HG03060 (cell line): Measurements from ENCODE around the gene AHCYL2.
"Not testable (repeated sequence)": the region's sequence is repeated elsewhere in the genome, so short reads cannot be mapped to it uniquely, and the experiment has no call there.

Source experiments
- ATAC-seq: cut with Tn5 transposase; IDR thresholded peaks from one replicate; pipeline ENCODE4 v1.9.1; 2021; ENCODE audit warnings: low read depth, moderate number of reproducible peaks; ENCODE audit not compliant: unreplicated experiment

Gene AHCYL2

DNA sequence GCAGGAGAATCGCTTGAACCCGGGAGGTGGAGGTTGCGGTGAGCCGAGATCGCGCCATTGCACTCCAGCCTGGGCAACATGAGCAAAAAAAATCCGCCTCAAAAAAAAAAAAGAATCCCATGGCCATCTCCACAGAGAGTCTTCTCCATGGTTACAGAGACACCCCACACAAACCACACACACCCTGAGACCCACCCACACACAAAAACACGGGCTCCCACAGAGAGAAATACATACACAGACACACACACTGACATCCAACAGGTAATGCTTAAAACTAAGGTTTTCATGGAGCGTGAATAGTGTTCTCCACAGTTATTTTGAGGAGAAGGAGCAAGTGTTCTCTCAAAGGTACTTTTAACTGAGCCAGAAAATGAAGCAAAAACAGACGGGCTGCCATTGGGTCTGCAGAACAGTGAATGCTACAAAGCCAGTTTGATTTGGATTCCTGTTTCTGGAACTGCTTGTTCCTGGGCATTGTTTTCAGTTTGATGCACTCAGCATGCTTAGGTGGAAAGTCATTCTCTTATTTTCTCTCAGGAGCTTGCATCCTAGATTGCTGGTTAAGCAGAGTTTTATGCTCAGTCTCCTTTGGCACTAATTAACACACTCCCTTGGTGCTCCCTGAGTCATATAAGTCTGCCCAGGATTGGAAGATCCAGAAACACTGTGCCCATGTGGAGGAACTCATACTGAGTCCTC lies 15.4 kb downstream of the AHCYL2 start:
- ATAC-seq, result no peak

DNA sequence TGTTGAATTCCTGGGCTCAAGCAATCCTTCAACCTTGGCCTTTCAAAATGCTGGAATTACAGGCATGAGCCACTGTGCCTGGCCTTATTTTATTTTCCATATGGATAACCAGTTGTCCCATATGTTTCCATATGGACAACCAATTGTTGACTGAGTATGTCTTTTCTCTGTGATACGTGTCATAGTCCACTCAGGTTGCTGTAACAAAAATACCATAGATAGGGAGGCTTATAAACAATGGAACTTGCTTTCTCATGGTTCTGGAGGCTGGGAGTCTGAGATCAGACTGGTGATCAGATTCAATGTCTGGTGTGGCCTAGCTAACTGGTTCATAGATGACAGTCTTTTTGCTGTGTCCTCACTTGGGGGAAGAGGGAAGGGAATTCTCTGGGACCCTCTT lies 19.4 kb downstream of the AHCYL2 start:
- ATAC-seq, result no peak

DNA sequence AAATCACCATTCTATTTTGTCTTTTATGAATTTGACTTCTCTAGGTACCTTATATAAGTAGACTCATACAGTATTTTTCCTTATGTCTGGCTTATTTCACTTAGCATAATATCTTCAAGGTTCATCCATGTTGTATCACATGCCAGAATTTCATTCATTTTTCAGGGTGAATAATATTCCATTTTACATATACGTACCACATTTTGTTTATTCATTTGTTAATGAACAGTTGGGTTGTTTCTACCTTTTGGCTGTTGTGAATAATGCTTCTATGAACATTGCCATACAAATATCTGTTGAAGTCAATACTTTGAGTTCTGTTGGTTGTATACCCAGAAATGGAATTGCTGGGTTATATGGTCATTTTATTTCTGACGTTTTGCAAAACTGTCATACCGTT lies 20.7 kb downstream of the AHCYL2 start:
- ATAC-seq, result no peak

DNA sequence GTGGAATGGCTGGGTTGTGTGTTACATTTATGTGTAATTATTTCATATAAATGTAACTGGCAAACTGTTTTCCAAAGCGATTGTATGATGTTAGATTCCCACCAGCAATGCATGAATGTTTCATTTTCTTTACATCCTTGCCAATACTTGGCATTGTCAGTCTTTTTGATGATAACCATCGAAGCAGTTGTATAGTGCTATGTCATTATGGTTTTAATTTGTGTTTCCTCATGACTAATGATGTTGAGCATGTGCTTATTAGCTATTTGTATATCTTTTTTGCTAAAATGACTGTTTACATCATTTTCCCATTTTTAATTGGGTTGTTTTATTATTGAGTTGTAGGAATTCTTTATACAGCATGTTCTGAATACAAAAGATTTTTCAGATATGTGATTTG lies 22.3 kb downstream of the AHCYL2 start:
- no peak for ATAC-seq

DNA sequence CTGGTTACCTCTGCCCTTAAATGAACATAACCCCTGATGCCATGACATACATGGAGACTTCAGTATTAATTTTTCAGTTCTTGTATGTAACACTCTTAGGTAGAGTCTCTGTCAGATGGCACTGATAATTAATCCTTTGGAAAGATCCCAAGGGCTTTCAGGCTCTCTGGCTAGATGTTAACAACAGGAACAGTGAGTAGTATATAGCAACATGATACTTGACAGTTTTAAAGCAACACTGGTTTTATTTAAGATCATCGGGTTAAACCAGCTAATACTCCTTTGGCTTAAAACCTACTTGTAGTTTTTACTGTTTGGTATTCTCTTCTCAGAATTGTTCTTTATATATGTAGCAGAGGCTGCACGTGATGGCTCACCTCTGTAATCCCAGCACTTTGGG lies 27.3 kb downstream of the AHCYL2 start:
- no peak for ATAC-seq

DNA sequence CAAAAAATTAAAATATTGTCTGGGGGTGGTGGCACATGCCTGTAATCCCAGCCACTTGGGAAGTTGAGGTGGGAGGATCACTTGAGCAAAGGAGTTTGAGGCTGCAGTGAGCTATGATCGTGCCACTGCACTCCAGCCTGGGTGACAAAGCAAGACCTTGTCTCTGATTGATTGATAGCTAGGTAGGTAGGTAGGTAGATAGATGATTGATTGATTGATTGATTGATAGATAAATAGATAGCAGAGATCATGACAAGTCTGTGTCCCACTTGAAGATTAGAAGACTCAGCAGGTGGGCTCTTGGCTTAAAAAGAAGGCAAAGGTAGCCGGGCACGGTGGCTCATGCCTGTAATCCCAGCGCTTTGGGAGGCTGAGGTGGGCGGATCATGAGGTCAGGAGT lies 27.8 kb downstream of the AHCYL2 start:
- not testable (repeated sequence) for ATAC-seq

DNA sequence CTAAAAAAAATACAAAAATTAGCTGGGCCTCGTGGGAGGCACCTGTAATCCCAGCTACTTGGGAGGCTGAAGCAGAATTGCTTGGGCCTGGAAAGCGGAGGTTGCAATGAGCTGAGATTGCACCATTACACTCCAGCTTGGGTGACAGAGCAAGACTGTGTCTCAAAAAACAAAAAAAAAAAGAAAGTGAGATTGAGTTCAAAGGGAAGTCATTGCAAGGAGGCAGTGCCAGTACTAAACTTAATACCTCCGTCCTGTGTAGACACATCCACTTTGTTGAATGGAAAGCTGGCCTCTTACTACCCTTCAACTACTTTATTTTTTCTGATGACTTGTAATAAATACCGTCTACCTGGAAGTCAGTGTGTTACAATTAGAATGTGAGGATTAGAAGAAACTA lies 31.0 kb downstream of the AHCYL2 start:
- no peak for ATAC-seq

DNA sequence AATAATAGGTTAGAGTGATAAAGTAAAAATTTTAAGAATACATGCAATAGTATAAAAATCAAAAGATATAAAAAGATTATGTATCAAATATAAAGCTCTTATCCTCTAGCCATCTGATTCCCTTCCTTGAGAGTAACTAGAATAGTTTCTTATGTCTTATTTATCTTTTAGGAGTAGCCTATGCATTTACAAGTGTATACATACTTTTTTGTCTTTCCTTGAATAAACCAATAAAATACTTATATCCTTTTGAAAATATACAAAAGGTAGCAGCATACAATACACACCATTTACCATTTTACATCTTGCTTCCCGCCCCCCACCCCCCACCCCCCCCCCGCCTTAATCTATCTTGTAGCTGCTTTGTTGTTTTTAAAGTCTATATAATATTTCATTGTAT lies 31.4 kb downstream of the AHCYL2 start:
- no peak for ATAC-seq

DNA sequence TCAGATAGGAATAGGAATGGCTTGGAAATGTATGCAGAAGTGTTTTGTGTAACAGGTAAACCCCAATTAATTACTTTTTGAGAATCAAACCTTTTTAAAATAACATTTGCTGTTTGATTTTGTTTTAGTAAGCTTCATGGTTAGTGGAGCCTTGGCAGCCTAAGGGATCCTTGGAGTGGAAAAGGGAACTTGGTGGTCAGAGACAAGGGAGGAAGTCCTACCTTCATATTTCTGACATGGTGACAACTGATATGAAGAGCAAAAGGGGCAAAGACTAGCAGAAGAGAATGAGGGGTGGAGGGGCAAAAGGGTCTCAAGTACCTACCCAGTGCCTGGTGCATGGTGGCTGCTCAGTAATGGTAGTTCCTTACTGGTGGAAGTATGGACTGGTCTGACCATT lies 32.3 kb downstream of the AHCYL2 start:
- no peak for ATAC-seq

DNA sequence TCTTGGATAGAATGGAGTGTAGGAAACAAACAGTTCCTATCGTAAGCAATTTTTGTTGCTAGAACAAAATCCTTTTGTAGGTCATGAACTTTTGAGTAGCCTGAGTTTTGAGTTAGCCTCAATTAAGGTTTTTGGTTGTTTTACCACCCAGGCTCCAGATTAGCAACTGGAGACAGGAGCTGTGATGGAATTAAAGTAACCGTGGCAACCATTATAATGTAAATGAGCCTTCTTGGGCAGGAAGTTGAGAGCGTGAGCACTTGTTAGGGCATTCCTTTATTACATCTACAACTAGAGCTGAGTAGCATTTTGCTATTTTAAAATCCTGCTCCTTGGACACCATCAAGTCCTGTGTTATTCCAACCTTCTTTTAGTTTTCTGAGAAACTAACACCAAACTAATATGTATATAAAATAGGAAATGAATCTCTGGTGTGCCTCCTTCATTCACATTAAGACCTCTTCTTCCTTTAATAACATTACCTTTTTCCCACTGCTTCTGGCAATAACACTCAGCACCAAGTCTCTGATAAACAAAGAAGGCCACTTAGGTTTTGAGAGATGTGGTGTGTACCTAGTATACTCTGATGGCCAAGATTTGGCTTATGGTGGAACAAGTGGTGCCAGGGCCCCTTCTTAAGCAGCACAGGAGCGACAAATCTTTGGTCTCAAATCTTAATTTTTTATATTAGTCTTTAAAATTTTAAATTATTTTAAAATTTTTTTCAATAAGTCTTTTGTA lies 34.0 kb downstream of the AHCYL2 start:
- ATAC-seq, result no peak

DNA sequence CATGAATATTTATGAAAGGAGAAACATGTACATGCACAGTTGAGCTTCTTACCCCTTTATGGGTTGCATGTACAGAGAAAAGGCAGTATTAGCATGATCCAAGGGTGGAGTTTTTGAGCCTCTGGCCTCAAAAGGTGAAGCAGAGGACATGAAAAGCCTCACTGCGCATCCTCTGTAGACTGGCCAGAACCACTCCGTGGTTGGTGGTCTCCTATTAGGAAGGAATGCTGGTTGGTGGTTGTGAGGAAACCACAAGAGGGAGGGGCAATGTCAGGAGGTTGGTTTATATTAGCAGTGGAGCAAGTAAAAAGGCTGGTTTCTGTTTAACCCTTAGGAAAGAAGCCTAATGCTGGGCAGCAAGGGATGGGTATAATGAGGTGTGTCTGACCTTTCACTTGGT lies 37.5 kb downstream of the AHCYL2 start:
- ATAC-seq, result no peak

DNA sequence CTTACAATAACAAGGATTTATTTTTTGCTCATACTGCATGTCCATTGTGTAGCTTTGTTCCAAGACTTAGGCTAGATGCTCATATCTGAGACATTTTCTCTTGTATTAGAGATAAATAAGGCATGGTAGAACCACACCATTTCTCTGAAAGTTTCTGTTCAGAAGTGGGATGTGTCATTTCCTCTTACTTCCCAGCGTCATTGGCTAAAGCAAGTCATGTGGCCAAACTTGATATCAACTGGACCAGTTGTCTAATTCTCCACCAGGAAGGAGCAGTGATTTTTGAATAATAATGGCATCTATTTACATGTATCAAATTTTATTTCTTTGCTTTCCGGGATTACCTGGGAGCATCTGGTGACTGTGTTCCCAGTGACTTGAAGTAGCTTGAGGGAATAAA lies 38.3 kb downstream of the AHCYL2 start:
- no peak for ATAC-seq

DNA sequence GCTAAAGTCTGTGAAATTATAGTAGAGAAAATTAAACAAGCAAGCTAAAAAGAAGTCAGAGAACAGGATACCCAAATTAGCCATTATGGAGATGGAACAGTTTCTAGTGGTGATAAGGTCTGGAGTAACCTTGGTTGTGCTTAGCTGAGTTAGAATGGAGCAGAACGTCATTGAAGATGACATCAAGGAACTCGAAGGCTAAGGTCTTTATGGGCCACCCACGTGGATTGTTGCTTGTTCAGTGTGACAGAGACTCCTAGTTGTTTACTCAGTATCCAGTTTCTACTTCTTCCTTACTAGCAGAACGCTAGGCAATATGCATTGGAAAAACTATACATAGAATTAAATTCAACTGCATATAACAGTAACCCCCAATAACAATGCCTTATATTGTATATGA lies 39.7 kb downstream of the AHCYL2 start:
- no peak for ATAC-seq

DNA sequence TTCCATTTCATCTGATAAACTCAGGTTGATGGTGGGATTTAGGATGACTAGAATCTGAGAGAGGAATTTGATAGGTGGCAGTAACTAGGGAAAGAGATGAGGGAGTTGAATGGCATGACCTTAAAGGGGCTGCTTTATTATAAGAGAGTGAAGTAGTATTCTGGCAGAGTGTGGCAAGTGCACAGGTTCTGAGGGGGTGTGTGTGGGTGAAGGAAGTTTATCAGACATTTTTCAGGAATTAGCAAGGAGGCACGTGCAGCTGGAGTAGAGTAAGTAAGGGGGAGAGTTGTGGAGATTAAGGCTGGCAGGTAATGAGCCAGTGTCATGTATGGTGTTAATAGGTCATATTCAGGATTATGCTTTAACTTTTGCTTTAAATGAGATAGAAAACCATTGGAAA lies 40.5 kb downstream of the AHCYL2 start:
- no peak for ATAC-seq

DNA sequence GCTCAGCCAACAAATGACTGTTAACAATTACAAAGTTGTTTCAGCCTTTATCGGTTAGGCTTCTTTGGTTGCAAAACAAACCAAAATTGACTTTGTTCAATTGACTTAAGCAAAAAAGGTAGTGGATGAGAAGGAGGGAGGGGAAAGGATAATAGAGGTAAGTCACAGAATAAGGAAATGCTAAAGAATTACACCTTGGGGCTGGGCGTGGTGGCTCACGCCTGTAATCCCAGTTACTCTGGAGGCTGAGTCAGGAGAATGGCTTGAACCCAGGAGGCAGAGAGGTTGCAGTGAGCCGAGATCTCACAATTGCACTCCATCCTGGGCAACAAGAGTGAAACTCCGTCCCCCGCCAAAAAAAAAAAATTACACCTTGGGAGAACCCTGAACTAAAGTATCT lies 41.4 kb downstream of the AHCYL2 start:
- no peak for ATAC-seq

DNA sequence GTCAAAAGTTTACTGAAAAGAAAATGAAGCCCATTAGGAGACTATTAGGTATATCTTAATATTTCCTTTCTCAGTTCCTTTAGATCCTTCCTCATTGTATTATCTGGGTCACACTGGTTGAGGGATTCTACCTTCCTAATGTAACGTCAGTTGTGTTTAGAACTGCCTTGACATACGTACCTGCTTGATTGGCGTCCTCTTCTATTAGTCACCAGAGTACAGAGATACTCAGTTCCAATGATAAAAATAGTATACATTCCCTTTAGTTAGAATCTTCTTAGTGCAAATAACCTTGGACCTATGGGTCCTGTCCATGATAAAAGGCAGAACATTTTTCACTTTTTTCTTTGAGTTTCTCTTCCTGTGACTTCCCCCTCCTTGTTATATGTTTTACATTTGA lies 45.2 kb downstream of the AHCYL2 start:
- ATAC-seq, result no peak

DNA sequence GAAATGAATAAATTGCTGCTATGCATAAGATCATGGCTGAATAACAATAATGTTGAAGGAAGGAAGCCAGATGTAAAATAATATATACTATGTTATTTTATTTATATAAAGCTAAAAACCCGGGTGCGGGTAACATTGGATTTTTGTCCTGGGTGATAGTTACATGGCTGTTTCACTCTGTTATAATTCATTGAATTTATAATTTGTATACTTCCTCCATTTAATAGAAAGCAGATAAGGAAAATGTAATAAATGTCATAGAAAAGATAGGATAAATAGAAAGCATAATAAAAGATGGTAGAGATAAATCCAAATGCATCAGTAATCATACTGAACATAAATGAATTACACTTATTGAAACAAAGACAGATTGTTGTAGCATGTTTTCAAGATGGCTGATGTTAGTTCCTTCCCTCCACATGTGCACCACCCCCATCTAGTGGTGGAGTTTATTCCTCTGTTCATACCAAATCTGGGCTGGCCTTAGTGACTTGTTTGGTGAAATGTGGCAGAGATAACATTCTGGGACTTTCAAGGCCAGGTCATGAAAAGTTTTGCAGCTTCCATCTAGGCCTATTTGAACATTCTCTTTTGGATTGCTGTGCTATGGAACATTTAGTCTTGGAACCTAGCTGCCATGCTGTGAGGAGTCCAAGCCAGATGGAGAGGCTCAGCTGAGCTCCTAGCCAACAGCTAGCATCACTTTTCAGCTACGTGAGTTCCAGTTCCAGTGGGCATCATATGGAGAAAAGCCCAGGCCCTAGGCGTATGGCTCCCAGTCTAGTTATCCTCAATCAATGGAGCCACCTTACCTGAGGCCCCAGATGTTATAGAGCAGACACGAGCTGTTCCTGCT lies 46.9 kb downstream of the AHCYL2 start:
- ATAC-seq, result no peak

DNA sequence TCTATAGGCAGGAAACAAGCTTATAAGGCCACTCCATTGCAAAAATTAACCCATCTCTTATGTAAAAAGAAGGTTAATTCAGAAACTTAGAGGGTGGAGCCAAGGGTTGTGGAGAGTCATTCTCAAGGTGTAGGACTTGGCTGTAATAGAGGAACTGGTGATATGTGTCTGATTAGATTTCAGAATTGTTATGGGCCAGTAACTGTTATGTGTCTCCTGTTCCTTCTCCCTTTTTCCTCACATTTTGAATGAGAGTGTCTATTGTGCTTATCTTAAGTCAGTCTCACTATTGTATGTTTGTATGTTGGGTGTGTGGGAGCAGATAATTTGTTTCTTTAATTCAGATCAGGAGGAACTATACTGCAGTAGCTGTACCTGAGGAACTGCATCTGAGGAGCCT lies 49.1 kb downstream of the AHCYL2 start:
- no peak for ATAC-seq

DNA sequence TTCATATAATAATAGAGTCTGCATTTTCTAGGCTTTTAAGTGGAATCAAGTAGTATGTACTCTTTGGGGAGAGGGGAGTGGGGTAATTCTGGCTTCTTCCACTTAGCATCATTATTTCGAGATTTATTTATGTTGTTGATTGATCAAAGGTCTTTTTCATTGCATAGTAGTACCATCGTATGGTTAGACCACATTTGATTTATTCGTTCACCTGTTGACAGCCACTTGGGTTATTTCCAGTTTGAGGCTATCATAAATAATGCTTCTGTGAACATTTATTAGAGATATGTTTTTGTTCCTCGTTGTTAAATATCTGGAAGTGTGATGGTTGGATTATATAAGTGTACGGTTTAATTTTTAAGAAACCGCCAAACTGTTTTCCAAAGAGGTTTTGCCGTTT lies 52.8 kb downstream of the AHCYL2 start:
- ATAC-seq, result no peak

DNA sequence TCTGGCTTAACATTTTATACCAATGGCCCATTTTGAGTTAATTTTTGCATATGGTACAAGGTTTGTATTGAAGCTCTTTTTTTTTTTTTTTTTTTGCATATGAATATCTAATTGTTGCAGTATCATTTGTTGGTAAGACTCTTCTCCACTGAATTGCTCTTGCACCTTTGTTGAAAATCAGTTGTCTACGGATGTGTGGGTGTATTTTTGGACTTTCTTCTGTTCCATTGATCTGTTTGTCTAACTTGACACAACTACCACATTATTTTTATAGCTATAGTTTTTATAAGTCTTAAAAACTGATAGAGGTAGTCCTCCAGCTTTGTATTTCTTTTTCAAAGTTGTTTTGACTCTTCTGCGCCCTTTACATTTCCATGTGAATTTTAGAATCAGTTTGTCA lies 53.9 kb downstream of the AHCYL2 start:
- ATAC-seq, result no peak

DNA sequence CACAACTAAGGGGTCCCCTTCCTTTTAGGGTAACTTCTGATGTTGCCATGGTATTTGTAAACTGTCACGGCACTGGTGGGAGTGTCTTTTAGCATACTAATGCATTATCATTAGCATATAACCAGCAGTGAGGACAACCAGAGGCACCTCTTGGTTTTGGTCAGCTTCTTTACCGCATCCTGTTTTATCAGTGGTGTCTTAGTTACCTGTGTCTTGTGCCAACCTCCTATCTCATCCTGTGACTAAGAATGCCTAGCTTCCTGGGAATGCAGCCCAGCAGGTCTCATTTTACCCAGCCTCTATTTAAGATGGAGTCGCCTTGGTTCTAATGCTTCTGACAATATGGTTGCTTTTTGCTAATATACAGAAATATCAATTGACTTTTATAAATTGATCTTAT lies 54.9 kb downstream of the AHCYL2 start:
- ATAC-seq, result no peak

DNA sequence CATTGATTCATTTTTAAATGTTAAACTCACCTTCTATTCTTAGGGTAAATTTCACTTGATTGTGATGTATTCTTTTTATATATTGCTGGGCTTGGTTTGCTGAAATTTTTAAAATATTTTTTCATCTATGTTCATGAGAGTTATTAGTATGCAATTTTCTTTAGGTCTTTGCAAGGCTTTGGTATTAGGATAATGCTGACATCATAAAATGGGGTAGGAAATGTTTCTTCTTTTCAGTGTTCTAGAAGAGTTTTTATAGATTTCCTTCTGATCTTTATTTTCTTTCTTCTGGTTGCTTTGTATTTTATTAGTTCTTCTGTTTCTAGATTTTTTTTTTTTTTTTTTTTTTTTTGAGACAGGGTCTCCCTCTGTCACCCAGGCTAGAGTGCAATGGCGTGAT lies 56.3 kb downstream of the AHCYL2 start:
- ATAC-seq, result no peak
